HG03457 (cell line): ENCODE results near the gene ERH.
"Not testable (repeated sequence)": the region's sequence is repeated elsewhere in the genome, so short reads cannot be mapped to it uniquely, and the experiment has no call there.

ENCODE experiments used
- ATAC-seq: cut with Tn5 transposase; IDR thresholded peaks from one replicate; pipeline ENCODE4 v1.9.1; 2021; ENCODE audit warnings: moderate number of reproducible peaks; ENCODE audit not compliant: unreplicated experiment

The ERH gene

DNA sequence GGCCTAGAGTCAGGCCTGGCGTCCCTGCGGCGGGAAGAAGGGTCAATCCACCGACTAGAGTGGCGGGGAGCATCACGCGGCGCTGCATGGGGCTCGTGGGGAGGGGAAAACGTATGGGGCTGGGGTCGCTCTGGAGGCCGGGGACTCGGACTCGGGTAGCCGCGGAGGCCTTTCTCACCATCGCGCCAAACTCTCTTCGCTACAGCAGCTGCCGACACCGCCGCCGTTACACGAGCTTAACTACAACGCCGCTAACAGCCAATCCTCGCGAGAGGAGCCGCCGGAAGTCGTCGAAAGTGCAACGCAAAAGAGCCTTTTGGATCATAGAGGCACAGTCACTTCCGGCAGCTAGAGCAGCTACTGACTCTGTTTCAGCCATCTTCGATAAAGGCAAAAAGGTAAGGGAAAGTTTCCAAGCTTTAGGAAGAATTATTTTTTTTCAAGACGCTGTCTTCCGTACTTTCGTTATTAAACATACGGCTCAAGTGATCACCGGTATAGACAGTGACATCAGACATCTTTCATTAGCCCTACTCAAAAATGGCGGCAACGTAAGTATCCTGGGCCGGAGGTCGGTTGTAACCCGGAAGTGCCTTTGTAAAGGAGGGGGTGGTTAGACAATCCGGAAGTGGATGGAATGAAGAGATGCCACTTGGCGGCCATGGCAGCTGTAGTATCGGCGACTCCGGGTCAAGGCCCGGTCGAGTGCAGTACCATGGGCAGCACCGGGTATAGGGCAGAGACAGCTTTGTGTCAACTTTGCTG, at the start of gene ERH, which contains the start of gene SLC39A9:
Gene ERH (minus strand): TSS at position 247 of the 765 bp plus-strand sequence. CDS start 66 bp downstream, at position 181.
Gene SLC39A9 (plus strand): TSS at position 640 of the 765 bp plus-strand sequence. CDS start 678 bp downstream, outside the sequence.
- peak; percentile 77 for ATAC-seq

DNA sequence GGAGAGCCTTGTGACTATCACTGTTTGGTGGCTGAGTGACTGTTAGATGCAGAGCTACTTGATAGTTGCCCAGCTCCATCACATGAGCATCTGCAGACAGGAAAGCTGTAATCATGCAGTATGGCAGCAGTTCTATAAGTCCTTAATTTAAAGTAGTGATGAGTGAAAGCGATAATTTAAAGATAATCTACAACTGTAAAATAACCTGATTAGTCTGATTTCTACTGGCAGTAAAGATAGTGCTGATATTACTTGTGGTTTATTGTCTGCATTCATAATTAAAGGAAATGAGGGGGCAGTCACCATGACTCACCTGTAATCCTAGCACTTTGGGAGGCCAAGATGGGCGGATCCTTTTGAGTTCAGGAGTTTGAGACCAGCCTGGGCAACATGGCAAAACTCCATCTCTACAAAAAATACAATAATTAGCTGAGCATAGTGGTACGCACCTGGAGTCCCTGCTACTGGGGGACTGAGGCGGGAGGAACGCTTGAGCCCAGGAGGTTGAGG, 45.3 kb upstream of the ERH start:
- no peak for ATAC-seq

DNA sequence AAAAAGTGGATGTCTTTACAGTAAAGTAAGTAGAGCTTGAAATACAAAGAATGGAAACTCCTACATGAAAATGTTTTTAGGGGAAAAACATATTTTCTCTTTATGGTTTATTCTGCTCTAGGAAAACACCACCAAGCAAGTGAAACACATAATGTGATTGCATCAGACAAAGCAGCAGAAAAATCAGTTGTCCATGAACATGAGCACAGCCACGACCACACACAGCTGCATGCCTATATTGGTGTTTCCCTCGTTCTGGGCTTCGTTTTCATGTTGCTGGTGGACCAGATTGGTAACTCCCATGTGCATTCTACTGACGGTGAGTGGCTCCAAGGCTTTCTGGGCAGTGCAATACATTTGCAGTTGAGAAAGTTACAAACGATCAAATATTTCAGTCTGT, 43.8 kb upstream of the ERH start:
- peak; percentile 65 for ATAC-seq

DNA sequence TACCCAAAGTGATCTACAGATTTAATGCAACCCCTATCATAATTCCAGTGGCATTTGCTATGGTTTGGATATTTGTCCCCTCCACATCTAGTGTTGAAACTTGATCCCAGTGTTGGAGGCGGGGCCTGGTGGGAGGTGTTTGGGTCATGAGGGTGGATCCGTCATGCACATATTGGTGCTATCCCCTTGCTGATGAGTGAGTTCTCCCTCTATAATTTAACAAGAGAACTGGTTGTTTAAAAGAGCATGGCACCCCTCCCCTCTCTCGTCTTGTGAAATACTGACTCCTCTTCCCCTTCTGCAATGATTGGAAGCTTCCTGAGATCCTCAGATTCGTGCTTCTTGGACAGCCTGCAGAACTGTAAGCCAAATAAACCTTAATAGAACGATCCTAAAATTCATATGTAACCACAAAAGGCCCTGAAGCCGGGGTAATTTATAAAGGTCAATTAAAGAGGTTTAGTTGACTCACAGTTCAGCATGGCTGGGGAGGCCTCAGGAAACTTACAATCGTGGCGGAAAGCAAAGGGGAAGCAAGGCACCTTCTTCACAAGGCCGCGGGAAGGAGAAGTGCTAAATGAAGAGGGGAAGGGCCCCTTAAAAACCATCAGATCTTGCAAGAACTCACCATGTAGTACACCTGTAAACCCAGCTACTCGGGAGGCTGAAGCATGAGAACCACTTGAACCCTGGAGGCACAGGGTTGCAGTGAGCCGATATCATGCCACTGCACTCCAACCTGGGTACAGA, 41.6 kb upstream of the ERH start:
- no peak for ATAC-seq

DNA sequence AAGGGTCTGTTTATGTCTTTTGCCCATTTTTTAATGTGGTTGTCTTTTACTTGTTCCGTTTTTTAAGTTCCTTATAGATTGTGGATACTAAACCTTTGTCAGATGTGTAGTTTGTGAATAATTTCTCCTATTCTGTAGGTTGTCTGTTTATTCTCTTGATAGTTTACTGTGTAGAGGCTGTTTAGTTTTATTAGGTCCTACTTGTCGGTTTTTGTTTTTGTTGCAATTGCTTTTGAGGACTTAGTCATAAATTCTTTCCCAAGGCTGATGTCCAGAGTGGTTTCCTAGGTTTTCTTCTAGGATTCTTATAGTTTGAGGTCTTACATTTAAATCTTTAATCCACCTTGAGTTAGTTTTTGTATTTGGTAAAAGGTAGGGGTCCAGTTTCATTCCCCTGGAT, 34.3 kb upstream of the ERH start:
- ATAC-seq = no peak

DNA sequence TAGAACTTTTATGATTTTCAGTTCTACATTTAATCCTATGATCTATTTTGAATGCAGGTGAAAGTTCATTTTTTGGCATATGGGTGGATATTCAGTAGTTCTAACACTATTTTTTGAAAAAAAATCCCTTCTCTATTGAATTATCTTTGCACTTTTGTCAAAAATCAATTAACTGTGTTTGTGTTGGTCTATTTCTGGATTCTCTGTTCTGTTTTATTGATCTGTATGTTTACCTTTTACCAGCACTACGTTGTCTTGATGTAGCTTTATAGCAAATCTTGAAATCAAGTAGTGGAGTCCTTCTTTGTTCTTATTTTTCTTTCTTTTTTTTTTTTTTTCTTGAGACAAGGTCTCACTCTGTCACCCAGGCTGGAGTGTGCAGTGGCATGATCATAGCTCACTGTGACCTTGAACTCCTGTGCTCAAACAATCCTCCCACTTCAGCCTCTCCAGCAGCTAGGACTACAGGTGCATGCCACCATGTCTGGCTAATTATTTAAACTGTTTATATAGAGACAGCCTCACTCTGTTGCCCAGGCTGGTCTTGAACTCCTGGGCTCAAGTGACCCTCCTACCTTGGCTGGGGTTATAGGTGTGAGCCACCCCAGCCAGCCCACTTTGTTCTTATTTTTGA, 32.3 kb upstream of the ERH start:
- no peak for ATAC-seq

DNA sequence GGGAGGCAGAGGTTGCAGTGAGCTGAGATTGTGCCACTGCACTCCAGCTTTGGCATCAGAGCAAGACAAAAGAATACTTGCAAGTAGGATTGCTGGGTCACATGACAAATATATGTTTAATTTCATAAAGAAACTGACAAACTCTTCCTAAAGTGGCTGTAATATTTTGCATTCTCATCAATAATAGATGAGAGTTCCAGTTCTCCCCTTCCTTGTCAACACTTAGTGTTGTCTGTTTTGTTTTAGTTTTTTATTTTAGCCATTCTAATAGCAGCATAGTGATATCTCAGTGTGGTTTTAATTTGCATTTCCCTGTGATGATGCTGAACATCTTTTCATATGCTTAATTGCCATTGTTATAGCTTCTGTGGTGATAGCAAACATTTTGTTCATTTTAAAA, 31.5 kb upstream of the ERH start:
- ATAC-seq = no peak

DNA sequence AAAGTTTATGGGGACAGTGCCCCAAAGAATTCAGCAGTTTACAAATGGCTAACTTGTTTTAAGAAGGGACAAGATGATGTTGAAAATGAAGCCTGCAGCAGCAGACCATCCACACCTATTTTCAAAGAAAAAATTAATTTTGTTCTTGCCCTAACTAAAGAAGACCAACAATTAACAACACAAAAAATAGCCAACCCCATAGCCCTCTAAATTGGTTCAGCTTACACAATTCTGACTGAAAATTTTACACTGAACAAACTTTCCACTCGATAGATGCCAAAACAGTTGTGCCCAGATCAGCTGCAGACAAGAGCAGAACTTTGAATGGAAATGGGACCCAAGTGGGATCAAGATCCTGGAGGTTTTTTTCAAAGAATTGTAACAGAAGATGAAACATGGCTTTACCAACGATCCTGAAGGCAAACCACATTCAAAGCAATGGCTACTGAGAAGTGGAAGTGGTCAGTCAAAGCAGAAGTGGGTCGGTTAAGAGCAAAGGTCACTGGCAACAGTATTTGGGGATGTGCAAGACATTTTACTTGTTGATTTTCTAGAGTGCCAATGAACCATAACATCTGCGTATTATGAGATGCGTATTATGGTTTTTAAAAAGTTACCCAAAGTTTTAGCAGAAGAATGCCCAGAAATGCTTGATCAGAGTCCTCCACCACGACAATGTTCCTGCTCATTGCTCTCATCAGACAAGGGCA, 30.3 kb upstream of the ERH start:
- no peak for ATAC-seq

DNA sequence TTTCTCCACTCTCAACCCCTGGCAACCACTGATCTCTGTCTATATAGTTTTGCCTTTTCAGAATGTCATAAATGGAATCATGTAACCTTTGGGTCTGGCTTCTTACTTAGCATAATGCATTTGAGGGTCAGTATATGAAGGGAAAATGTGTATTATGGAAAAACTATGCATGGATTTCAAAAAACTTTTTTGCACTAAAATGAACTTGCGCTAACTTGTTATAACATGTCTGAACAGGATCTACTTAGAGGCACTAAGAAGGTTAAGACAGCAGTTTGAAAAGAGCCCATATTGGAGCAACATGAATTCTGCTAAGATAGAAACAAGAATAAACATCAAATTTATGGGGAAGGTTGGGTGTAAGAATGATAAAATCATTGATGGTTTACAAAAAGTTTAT, 29.5 kb upstream of the ERH start:
- no peak for ATAC-seq

DNA sequence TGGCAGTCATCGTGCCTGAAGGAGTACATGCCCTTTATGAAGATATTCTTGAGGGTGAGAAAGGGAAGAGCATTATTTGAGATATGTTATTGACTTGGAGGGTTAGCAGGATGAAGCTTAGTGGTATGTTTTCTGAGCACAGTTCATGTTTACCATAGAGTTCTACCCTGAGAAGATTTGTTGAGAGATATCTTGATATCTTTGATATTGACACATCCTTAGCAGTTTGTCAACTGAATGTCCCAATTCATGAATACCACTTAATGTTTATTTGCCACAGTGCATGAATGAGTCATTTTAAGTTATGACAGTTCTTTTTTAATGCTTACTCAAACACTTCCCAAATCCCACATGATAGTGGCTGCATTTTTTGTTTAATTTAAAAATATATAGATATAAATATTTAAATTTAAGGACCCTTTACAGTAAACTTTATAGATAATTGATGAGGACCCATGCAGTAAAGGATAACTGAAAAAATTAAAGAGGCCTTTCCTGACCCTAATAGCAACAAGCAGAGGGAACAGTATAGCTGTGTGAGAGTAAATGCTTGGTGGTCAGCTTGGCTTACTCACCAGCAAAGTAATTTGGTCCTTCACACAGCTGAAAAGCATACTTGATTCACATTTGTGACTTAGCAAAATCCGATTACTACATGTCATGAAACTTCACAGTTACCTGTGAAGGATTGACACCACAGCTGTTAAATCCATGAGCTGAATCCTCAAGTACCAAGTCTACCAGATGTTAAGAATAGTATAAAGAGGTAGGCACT, 26.2 kb upstream of the ERH start:
- ATAC-seq = no peak

DNA sequence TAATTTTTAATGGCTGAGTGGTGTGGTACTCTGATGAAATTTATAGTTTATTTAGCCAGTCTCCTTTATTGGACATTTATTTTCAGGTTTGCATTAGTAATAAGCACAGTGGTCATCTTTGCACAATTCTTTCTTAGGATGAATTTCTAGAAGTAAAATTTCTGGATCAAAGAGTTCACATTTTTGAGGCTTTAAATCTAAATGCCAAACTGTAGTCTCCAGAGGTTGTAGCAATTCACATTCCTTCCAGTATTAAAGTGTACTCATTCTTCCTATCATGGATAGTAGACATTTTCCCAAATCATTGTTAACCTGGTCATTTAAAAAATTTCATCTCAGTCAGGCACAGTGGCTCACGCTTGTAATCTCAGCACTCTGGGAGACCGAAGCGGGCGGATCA, 25.2 kb upstream of the ERH start:
- no peak for ATAC-seq

DNA sequence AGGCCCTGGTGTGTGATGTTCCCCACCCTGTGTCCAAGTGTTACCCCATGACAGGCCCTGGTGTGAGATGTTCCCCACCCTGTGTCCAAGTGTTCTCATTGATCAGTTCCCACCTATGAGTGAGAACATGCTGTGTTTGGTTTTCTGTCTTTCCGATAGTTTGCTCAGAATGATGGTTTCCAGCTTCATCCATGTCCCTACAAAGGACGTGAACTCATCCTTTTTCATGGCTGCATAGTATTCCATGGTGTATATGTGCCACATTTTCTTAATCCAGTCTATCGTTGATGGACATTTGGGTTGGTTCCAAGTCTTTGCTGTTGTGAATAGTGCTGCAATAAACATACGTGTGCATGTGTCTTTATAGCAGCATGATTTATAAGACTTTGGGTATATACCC, 18.0 kb upstream of the ERH start:
- ATAC-seq = not testable (repeated sequence)

DNA sequence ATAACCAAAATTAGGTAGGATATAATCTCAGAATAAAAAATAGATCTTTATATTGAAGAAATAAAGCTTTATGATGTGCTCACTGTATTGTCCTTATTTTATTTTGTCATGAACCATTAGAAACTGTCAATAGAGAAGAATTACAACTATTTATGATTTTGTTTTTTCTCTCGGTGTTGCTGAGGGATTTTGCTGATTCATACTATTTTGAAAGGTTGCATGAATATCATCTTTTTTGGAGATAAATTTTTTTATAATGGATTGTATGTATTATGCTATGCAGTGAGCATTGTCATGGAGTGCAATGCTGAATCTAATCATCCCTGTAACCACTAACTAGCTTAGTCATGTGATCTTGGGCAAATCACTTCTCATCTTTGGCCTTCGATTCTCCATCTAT, 15.4 kb upstream of the ERH start:
- no peak for ATAC-seq

DNA sequence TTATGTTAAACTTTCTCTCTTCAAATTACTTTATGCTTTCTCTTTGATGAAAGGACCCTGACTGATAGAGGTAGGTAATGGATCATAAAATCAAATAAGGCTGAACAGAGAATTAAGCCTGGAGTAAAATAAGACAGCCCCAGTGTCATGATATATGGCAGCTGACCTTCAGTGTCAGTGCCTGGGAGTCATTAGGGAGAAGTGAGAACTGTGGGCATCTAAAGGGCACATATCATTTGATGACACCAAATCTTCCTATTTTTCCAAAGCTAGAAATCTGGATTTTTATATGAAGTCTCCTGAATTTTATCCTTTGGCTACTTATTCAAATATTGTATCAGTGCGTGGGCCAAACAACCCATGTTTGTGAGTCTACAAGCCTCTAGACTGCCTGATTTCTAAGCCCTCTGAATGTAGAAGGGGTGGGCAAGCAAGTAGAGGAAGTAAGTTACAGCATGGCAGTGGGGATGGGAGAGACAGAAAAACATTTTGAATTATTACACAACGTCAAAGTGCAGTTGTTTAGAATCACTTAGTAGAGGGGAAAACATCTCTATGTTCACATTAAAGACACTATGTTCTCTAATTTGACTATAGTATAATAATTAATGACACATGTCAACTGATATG, 10.3 kb upstream of the ERH start:
- no peak for ATAC-seq

DNA sequence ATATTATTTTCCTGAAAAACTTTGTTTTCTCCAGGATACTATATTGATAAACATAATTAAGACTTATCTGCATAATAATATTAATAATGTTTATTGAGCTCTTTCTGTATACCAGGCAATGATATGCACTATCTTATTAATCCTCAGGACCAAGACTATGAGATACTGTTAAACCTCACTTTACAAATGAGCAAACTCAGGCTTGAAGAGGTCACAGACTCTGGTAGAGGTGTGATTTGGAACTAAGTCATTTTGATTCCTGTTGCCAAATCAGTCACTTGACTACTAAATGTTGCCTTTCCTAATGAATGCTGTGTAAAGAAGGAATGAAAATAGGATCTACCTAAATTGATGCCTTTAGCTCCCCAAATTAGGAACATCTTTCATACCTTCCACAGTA, 7.7 kb upstream of the ERH start:
- ATAC-seq = no peak

DNA sequence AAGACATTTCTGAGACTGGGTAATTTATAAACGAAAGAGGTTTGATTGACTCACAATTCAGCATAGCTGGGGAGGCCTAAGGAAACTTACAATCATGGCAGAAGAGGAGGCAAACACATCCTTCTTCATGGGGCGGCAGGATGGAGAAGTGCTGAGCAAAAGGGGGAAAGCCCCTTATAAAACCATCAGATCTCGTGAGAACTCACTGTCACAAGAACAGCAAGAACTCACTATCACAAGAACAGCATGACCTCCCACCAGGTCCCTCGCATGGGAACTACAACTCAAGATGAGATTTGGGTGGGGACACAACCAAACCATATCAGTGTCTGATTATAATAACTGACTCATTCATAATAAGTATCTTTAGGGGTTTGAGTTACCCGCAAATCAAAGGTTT, 6.8 kb upstream of the ERH start:
- no peak for ATAC-seq

DNA sequence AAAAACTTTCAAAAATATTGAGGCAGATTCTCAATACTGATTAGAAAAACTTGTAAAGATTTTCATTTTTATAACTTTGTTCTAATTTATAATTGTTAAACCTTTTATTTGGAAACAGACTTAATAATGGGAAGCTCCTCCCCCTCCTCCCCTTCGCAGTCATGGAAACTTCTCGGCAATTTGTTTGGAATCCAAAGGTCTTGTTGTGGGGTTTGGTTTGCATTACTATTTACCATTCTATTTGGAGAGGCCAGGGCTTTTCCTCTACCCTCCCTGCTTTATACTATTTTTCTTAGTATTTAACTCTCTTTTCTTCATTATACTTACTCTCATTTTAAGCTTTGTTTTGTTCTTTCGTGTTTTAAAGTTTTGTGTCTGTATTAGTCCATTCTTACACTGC, 6.4 kb upstream of the ERH start:
- no peak for ATAC-seq

DNA sequence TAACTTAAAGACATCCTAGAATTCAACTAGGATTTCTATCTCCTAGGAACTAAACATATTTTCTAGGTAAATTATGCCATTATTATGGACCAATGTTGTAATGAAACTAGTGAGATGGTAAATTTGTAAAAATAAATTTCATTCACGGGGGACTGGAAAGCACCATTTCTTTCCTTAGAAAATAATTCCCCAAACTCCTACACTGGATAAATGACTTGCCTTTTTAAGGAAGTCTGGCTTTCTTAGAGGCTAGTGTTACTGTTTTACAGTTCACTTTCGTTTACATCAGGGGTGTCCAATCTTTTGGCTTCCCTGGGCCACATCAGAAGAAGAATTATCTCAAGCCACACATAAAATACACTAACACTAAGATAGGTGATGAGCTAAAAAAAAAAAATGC, 3.7 kb upstream of the ERH start:
- no peak for ATAC-seq

DNA sequence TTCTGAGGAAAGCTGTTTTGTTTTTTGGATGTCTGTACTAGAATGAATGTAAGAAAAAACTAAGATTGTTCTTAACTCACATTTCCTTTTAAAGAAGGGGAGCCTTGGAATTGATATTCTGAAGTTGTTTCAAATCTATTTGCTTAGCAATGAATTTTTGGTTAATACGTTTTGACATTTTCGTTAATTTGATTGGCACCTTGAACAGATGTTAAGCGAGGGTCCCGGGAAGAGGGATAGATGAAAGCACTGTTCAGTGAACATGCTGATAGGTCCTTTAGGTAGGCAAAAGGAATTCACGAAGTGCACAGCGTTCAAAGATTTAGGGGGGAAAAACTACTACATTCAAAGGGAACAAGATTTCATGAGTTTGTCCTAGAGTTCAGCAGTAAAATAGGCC, 2.1 kb upstream of the ERH start:
- no peak for ATAC-seq

DNA sequence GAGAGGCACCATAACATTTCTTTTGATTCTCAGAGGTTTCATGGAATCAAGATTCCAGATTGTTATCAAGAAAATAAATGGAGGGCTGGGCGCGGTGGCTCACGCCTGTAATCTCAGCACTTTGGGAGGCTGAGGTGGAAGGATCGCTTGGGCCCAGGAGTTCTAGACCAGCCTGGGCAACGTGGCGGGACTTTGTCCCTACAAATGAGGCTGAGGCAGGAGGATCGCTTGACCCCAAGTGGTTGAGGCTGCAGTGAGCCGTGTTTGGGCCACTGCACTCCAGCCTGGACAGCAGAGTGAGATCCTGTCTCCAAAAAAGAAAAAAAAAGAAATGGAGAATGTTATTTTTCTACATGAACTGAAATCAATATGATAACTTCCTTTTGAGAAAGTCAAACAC, 1.7 kb upstream of the ERH start:
- no peak for ATAC-seq
